HL-60 (cell line): Measurements from ENCODE around the gene ZNF891.

Source experiments
- DNase-seq, 2 experiments: peaks; one replicate each; pipeline ENCODE4 v3.0.0-alpha.2; 2010 to 2020; ENCODE audit warnings: low read depth in 1 of 2, low spot score in 1 of 2
- H3K27ac ChIP-seq: fragments of 250-450 bp; sonication (Bioruptor Pico); replicated peaks from 2 replicates; pipeline ENCODE4 v1.5.1; 2020; ENCODE audit warnings: mild to moderate bottlenecking, moderate library complexity
- H3K27me3 ChIP-seq: fragments of 250-450 bp; sonication (Bioruptor Pico); 2 replicates; pipeline ENCODE4 v1.5.1; 2021; ENCODE audit warnings: mild to moderate bottlenecking, moderate library complexity; ENCODE audit not compliant: insufficient read depth, poor library complexity, severe bottlenecking
- H3K4me3 ChIP-seq: replicated peaks from 2 replicates; pipeline ENCODE4 v1.5.1; 2011; ENCODE audit warnings: mild to moderate bottlenecking, control low read depth, low read length; ENCODE audit not compliant: insufficient read depth
- CTCF ChIP-seq: IDR thresholded peaks from one replicate; pipeline ENCODE4 v1.5.1; 2011; ENCODE audit warnings: low read length, control low read depth, inconsistent platforms; ENCODE audit not compliant: insufficient read depth
- GABPA ChIP-seq: IDR thresholded peaks from 2 replicates; pipeline ENCODE4 v1.6.1; 2012; ENCODE audit warnings: low read depth
- POLR2AphosphoS5 ChIP-seq: IDR thresholded peaks from 2 replicates; pipeline ENCODE4 v1.6.1; 2012; ENCODE audit warnings: low read depth
- SPI1 ChIP-seq: IDR thresholded peaks from 2 replicates; pipeline ENCODE4 v1.6.1; 2012; ENCODE audit warnings: low read depth, mild to moderate bottlenecking, borderline replicate concordance
- TF ChIP-seq, protein P1 (sequence below): IDR thresholded peaks from 2 replicates; pipeline ENCODE4 v1.6.1; 2012; ENCODE audit warnings: low read depth; ENCODE audit not compliant: insufficient replicate concordance

Gene ZNF891

GRCh38 chr12:133120385-133121191 is 9.5 kb downstream of the ZNF891 start:
- no peak overlapping the region for H3K4me3 ChIP-seq
- TF ChIP-seq, protein P1, sequence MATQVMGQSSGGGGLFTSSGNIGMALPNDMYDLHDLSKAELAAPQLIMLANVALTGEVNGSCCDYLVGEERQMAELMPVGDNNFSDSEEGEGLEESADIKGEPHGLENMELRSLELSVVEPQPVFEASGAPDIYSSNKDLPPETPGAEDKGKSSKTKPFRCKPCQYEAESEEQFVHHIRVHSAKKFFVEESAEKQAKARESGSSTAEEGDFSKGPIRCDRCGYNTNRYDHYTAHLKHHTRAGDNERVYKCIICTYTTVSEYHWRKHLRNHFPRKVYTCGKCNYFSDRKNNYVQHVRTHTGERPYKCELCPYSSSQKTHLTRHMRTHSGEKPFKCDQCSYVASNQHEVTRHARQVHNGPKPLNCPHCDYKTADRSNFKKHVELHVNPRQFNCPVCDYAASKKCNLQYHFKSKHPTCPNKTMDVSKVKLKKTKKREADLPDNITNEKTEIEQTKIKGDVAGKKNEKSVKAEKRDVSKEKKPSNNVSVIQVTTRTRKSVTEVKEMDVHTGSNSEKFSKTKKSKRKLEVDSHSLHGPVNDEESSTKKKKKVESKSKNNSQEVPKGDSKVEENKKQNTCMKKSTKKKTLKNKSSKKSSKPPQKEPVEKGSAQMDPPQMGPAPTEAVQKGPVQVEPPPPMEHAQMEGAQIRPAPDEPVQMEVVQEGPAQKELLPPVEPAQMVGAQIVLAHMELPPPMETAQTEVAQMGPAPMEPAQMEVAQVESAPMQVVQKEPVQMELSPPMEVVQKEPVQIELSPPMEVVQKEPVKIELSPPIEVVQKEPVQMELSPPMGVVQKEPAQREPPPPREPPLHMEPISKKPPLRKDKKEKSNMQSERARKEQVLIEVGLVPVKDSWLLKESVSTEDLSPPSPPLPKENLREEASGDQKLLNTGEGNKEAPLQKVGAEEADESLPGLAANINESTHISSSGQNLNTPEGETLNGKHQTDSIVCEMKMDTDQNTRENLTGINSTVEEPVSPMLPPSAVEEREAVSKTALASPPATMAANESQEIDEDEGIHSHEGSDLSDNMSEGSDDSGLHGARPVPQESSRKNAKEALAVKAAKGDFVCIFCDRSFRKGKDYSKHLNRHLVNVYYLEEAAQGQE: no peak
- TF ChIP-seq SPI1 (no peak), CTCF (no peak), GABPA (no peak)
- H3K27me3 ChIP-seq: no peaks in the 10 kb centered on the region
- no peak for DNase-seq
- H3K27ac ChIP-seq: no peak overlapping the region

DNA sequence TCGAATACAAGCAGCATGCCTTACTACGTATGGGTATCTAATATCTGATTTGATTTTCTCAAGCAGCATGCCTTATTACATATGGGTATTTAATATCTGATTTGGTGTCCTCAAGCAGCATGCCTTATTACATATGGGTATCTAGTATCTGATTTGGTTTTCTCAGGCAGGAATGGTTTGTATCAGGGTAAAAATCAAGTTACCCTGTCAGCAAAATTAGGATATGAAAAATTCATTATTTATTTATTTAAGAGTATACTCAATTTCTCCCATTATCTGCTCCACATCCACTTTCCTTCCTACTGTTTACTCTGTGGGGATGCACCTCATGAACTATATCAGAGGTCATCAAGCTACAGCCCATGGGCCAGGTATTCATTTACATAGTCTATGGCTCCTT is 21.9 kb downstream of the ZNF891 start:
- DNase-seq: no peak
- no peaks in the 10 kb centered on the region for H3K27me3 ChIP-seq
- no peak overlapping the region for H3K4me3 ChIP-seq
- H3K27ac ChIP-seq: no peak overlapping the region
- TF ChIP-seq SPI1 (no peak), CTCF (no peak)
- TF ChIP-seq, protein P1: no peak

- no peak for DNase-seq
- no peaks in the 10 kb centered on the region for H3K27me3 ChIP-seq
- H3K27ac ChIP-seq: no peak overlapping the region
- H3K4me3 ChIP-seq: no peak overlapping the region
- TF ChIP-seq SPI1: no peak
- TF ChIP-seq CTCF: no peak
- no peak for TF ChIP-seq GABPA
- no peak for TF ChIP-seq POLR2AphosphoS5
- TF ChIP-seq, protein P1: no peak
Observed at GRCh38 chr12:133107121-133107520, 23.0 kb downstream of the ZNF891 start.
